Activated CD8-positive, alpha-beta memory T cell treated with anti-CD3 and anti-CD28 coated beads for 48 hours (primary cell): ENCODE measurements around the gene SUMF1.
"Not testable (repeated sequence)": the region's sequence is repeated elsewhere in the genome, so short reads cannot be mapped to it uniquely, and the experiment has no call there.

Experiments
- DNase-seq, 3 experiments: peaks; one replicate each; pipeline ENCODE4 v3.0.0-alpha.2; 2020; ENCODE audit warnings: low read depth in 2 of 3, low spot score in 2 of 3

The SUMF1 gene

DNA sequence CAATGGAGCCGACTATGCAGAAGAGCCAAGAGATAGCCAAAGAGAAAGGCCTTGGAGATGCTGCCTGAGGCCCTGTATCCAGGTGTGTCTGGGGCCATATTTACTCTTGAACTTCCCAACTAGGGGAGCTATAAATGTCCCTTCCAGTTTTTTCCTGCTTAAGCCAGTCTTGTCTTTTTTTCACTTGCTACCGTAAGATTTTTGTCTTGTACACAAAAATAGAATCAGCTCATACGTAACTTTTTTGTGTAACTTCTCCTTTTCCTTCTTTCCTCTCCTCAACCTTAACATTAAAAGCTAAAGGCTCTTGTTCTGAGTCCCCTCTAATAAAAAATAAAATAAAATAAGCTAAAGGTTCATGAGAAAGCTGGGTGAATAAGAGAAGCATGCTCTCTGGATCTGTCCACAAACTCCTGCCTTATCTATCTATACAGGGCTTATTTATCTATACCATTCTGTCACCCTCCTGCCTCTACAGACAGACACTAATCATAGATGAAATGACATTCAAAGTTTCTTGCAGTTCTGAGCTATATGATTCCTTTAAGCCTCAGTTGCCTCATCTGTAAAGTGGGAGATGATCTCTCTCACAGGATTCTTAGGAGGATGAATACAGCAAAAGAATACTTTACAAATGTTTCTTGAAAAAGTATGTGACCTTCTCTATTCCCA, 4.6 kb downstream of the SUMF1 start:
- no peak for DNase-seq

DNA sequence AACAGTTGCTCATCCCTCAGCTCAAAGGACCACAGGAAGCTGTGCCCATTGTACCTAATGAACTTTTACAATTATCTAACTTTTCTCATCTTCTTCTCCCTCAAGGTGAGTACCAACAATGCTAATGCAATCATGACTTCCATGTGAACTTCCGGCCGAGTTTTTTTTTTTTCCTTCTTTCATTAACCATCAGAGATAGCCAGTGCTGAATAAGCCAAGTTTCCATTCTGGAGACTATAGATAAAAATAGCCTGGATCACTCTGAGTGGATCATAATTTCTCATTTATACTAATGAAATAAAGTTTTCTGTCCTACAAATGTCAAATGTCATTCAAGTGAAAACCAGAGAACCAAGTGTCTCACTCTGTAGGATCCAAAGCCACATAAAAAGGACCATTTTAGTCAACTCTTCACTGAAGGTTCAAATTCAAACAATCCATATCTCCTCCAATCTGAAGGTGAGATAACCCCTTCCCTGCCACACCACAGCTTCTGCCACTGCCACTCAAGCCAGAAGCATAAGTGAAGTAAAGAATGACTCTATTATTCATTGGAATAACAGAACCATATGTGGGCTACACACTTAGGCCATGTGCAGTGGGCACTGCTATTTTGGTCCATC, 5.5 kb downstream of the SUMF1 start:
- no peak for DNase-seq

DNA sequence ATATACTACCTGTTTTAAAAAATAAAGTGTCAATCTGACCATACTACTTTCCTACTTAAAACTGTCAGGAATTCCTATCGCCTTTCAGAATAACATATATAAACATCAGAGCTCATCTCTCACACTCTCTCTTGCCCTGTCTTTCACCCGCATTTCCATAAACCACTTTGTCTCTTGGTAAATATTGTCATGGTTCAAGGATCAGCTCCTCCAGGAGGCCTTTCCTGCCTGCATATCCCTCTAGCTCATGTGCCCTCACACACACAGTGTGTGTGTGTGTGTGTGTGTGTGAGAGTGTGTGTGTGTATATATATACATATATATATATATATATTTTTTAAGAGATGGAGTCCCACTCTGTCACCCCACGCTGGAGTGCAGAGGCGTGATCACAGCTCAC, 6.7 kb downstream of the SUMF1 start:
- DNase-seq, result no peak

DNA sequence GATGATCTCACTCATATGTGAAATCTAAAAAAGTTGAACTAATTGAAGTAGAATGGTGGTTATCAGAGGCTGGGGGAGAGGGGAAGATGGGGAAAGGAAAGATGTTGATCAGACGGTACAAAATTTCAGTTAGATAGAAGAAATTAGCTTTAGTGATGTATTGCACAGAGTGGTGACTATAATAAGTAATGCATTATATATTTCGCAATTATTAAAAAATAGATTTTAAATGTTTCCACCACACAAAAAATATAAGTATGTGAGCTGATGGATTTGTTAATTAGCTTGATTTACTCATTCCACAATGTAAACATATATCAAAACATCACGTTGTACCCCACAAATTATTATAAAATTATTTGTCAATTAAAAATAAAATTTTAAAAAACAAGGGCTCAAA, 8.1 kb downstream of the SUMF1 start:
- no peak for DNase-seq

DNA sequence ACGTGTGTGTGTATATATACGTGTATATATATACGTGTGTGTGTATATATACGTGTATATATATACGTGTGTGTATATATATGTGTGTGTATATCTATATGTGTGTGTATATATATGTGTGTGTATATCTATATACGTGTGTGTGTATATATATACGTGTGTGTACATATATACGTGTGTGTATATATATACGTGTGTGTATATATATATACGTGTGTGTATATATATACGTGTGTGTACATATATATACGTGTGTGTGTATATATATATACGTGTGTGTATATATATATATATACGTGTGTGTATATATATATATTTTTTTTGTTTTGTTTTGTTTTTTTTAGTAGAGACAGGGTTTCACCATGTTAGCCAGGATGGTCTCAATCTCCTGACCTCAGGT, 10.3 kb downstream of the SUMF1 start:
- not testable (repeated sequence) for DNase-seq

DNA sequence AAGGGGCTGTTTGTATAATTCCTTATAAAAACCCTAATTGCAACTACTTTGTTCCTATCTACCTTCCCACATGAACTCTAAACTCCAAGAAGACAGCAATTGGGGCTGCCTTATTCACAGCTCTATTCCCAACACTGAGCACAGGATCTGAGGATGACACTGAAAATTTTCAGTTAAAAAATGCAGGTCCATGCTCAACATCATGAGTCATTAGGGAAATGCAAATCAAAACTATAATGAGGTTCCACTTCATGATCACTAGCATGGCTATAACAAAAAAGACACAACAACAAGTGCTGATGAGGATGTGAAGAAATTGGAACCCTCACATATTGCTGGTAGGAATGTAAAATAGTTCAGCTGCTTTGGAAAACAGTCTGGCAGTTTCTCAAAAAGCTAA, 12.9 kb downstream of the SUMF1 start:
- no peak for DNase-seq

DNA sequence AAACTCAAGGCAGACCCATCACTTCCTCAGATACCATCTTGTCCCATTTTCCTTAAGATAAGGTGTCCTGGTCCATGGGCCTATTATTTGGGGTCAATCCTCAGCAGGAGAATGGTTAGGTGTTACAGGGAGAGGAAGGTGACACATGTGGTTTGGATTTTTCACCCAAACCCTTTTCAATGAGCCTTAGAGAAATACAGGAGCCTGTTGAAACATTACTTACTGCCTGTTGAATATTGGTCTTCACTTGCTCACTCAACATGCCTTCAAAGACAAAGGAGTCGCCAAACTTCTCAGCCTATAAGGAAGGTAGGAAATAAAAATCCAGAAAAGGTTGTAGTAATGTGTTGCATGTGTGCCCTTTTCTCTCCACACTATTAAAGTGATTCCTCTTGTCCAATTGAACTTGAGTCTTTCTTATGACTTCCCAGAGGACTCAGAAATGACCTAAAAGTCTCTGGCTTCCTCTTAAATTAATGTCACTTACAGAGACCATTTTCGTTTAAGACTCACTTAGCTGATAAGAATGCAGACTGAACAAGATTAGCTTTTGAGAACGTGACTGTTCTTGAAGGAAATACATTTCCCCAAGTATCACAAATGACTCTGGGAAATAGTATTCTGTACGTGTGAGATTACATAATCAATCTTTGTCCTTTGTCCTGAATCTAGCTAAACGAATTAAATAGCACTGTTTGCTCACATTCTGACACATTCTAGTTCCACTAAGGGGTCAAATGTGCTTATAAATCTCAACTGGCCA, 17.8 kb downstream of the SUMF1 start:
- no peak for DNase-seq

DNA sequence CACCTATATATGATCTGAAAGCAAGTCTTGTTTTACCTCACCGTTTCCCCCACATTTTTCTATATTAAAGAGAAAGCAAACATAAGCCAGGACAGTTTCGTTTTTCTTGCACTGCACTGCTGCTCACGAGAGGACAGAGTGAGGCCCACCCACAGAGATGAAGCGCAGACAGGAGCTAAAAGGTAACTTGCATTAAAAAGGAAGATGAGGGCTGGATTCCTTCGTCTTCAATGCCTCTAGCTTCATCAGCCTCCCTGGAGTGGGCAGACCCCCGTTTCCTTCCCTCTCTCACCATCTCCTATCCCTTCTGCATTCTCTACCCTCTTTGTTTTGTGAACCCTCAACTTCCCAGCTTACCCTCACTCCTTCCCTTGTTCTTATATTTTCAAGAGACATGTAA, 18.9 kb downstream of the SUMF1 start:
- no peak for DNase-seq

DNA sequence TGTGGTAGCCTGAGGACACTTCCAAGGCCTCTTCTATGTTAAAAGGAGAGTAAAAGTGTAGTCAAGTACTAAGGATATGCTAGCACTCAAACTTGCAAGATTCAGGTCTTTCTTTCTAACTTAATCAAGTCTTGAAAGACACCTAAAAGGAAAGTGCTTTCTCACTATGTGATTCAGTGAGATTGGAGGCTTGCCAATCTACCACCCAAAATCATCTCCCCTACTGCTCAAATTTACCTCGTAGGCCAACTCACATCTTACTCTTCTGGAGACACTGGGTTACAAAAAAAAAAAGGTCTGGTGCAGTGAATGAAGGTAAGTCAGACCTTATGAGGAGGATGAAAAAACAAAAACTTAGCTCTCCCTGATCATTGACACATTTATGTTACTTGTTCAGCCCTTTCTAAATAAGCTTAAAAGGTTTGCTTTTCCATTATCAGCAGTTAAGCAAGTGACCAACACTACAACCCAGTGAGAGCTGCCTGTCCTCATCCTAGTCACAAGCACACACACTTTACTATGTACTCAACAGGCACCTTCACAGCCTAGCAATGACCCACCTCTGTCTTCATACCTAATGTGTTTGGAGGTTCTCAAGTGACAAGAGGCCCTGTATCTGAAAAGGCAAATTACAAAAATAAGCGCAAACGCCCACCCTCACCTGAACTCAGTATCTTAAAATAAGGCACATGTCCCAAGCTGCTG, 19.6 kb downstream of the SUMF1 start:
- DNase-seq, result no peak

DNA sequence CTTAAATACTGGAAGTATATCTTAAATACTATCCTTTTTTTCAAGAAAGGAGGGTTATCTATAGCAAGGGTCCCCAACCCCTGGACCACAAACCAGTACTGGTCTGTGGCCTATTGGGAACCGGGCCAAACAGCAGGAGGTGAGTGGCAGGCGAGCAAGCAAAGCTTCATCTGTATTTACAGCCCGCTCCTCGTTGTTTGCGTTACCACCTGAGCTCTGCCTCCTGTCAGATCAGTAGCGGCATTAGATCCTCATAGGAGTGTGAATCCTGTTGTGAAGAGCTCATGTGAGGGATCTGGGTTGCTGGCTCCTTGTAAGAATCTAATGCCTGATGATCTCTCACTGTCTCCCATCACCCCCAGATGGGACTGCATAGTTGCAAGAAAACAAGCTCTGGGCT, 26.1 kb downstream of the SUMF1 start:
- DNase-seq, result no peak

DNA sequence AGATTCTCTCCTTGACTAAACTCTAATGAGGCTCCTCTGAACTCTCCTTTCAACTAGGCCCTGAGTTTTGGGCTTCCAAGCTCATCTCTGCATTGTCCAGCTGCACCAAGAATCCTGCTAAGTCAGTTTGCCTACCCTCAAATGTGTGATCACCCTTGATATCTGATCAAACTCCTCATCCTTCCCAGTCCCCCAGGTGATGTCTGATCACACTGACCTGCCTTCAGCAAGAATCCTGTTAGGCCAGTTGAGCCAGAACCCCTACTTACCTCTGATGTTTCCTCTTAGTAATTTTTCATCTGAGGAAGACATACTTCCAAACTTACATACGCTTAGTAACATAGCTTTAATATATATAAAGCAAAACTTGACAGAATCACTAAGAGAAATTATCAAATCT, 28.8 kb downstream of the SUMF1 start:
- no peak for DNase-seq

DNA sequence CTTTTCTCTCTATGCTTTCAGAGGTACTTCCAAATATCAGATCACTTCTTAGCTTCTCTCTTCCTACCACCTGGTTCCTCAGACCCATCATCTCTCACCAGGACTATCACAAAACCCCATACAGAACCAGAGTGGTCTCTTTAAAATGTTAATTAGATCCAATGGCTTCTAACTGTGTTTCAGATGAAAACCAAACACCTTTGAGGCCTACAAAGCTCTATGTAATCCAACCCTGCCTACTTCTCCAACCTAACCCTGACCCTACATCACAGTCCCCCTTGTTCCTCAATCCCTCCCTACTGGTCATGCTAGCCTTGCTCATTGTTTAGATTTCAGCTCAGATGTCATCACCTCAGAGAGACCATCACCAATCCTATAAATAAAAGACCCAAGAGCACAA, 34.8 kb downstream of the SUMF1 start:
- no peak for DNase-seq

DNA sequence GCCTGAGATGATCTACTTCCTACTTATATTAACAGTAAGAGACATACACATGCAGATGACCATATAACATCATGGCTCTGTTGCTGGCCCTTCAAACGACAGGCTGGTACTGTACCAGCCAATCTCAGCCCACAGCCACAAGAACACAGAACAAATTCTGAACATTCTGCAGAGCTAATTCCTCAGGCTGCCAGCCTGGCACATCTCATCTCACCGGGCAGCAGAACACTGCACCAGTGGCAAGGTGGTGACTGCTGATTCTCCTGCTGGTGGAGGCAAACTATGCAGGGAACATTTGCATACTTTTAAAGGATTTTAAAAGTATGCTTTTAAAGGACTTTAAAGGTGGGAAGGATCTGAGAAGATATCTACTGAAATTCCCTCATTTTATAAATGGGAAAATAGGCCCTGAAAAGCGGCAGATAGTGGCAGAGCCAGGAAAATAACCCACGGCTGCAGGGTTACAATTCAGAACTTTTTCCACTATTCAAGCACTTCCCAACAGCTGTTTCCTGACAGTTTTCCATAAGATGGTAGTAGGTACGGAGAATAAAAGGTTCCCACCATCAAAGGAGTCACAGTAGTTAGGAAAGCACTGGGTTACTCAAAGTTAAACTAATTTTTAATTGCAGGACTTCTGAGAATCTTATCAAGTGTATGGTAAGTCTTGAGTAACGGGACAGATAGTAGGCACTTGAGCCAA, 37.3 kb downstream of the SUMF1 start:
- no peak for DNase-seq

DNA sequence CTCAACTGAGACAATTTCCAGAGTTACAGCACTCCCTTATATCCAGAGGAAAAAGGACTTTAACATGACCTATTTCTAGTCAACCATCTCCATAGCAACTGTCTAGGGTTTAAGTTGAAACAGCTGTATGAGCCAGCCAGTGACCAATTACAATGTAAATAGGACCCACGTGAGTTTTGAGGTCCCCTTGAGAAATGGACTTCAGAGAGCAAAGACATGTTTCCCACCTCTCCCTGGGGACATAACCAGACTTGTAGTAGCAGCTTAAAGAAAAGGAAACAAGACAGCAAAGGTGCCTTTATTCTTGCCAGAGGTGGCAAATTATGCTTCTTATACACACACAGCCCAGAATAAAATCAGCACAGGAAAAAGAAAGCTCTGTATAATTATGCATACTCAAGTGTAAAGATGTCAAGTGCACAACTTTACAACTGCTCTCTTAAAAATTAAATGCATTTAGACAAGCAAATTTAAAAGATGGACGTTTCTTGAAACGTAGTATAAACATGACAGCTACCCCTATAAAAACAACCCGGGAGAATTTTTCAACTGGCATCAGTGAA, 40.2 kb downstream of the SUMF1 start:
- no peak for DNase-seq

DNA sequence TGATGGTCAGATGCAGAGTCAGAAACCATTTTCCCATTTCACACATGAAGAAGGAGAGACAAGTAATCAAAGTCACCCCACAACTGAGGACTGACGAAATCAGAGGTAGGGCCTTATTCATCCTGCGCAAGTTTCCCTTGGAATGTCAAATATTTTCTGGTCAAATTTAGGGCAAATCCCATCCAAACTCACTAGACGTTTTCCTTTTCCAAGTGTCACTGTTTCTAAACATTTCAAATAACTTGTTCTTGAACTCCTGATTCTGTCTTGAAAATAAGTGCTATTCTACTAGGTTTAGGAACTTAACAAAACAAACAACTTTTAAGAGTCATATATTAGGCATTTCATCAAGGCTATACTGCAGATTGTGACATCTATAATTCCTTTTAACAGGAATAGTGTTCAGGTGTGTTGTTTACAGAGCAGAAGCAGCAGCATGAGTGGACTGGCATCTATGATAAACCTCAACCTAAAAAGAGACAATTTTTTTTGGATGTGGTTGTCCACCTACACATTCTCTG, 40.7 kb downstream of the SUMF1 start:
- DNase-seq, result no peak

DNA sequence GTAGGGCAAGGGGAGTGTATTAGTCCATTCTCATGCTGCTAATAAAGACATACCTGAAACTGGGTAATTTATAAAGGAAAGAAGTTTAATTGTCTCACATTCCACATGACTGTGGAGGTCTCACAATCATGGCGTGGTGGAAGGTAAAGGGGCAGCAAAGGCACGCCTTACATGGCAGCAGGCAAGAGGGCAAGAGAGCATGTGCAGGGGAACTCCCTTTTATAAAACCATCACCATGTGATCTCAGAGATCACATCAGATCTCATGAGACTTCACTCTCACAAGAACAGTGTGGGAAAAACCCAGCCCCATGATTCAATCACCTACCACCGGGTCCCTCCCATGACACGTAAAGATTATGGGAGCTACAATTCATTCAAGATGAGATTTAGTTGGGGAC, 41.4 kb downstream of the SUMF1 start:
- DNase-seq, result no peak

DNA sequence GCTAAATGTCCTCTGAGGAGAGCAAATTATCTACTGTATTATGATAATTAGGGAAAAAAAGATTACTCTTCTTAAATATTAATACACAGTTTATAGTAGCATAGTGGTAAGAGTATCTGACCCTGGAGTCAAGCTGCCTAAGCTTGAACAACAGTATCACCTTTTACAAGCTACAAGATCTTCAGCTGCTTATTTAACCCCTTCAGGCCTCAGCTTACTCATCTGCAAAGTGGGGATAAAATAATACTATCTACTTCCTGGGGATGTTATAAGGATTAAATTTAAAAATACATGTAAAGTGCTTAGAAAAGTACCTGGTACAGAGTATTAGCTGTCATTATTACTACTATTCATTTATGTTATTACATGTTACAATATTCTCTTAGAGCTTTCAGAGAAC, 42.0 kb downstream of the SUMF1 start:
- no peak for DNase-seq

DNA sequence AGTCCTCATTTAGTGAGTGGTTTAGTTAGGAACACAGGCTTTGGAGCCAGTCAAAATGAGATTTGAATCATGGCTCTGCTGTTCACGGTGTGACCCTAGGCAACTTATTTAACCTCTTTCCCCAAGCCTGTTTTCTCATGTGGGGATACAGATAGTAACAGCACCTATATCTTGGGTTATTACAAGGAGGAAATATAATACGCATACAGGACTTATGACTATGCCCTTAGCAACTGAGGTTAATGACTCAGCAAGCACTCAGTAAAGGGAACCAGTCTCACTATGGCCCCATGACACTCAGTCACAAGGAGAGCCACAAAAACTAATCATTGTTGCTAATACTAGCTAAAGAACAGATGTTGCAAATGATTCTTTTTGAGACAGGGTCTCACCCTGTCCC, 45.9 kb downstream of the SUMF1 start:
- no peak for DNase-seq

DNA sequence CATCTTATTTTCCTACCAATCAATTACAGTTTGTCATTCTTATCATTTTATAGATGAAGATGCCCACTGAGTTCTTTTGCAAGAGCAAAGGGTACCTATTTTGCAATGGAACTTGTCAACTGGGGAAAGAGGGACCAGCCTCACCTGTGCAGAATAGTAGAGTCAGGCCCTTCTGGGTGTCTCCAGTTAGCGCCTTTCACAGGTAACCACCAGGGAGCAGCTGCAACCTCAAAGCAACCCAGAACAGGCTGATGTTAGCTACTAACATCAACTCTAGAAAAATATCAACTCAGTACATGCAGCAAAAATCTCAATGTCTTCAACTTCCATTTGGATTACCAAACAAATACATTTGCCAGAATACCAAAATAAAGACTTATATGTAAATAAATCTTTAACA, 47.1 kb downstream of the SUMF1 start:
- no peak for DNase-seq

DNA sequence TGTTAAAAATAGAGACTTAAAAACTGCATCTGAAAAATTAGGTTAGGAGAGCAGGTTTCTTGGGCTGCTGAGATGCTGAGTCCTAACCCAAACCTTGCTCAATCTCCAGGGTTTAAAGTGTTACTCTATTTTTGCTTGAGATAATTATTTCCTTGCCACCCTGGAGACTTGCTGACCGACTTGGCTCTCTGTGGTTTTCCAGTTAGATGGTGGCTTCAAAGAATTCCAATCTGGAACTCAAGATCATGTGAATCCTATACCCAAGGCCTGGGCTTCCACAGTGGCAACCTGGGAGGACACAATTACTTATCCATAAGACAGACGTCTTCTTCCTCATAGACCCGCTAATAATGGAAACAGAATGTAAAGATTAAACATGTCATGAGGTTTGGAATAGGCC, 47.7 kb downstream of the SUMF1 start:
- DNase-seq, result no peak

DNA sequence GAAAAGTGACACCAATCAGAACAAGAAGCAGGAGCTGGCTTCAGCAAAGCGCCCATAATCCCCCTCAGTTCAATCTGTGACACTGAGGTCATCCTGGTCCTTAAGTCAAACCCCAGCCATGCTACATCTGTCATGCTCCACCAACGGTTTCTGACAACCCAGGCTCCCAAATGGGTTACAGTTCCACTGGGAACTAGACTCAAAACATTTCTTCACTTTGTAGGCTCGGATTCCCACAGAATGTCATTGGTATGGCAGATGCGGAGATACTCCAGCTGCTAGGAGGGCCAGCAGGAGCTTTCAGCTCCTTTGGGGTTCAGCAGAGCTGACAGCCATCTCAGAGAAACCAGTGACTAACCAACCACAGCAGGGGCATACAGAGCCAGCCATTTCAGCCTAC, 48.9 kb downstream of the SUMF1 start:
- no peak for DNase-seq
